Stimulated activated CD4-positive, alpha-beta T cell treated with anti-CD3 and anti-CD28 coated beads, Interleukin-2, amount 100 ng/mL, for 24 hours (primary cell): ENCODE data around the gene MME.
"Not testable (repeated sequence)": the region's sequence is repeated elsewhere in the genome, so short reads cannot be mapped to it uniquely, and the experiment has no call there.

Source experiments
- DNase-seq, 2 donors: peaks; one replicate each; pipeline ENCODE4 v3.0.0-alpha.2; 2020

MME gene

DNA sequence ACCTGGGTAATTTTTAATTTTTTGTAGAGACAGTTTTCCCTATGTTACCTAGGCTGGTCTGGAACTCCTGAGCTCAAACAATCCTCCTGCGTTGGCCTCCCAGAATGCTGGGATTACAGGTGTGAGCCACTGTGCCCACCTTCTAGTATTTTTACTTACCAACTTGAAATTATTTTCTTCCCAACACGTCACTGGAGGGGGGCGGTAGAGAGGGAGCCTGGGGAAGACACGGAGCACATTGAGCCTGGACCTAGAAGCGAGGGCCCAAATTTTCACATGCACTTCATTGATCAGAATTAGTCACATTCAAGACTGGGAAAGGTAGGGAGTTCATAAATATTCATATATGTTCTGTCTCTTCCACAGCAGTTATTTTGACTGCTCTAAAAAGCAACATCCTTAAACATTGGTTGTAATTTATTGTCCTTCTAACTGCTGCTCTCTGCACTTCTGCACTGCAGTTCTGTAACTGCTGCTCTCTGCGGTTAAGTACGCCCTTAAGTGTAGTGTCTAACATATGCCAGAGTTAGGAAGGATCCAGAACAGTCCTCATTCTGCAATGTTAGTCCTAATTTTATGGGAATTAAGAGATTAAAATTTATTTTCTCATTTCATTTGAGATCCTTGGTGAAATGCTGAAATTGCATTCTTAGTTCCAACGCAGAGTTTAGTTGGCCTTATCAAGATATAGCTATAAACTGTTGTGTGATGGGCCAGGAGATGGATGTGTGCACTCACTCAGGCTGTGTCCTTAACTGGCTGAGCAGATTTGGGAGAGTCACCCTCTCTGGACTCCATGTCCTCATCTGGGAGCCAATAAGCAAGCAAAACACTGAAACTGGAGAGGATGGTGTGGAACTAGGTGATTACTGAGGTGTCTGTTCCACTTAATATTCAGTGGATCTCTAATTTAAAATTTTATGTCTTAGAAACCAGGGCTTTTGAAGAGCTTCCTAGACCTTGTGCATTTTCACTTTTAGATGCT is 115.1 kb downstream of the MME start:
- no peak for DNase-seq

DNA sequence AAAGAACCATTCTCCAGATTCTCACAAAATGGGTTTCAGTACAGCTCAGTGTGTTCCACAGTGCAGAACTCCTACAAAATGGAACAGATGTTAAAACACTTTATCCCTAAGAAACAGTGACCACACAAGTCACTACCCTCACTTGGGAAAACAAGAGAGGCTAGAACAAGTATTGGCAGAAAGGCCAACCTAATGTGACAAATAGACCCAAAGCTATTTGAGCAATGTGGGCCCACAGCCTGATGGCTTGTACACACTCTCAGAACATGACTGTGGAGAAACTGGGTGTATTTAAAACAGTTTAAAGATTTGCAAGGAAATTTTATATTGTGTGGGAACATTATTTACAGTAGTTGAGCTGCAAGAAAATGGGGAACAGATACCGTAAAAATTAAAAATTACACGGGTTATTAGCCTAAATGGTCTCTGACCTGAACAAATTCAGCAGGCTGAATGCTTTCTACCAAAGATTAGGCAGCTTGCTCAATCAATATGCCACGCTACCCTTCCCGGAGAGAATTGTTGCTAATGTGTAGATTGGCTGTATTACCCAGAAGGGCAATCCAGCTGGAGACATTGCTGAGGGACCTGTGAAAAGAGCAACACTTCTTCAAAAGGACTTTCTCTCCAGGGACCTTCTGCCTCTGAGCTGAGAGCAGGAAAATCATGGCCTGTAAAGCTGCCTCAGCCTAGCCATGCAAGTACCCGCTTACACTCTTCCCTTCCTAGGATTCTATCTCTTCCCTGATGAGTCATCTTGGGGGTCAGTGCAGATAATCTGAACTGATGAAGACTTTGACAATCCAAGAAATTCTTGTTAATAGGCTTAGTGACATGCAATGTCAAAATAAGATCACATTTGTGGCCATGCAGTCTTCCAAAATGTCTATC is 116.3 kb downstream of the MME start:
- DNase-seq = no peak

DNA sequence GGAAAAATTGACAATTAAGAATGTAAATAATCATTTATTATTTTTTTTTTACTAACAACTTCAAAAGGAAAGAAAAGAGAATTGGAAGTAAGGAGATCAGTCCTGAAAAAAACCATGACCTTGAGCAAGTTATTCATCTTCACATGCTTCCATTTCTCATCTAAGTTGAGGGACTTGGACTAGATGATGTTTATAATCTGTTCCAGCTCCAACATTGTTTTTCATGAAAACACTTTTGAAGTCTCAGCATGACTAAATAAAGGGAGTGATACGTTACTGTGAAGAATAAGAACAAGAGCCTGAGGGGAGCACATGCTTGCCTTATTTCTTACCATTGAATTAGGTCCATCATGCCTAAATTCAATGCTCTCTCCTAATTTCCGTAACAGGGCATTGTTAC is 117.7 kb downstream of the MME start:
- no peak for DNase-seq

DNA sequence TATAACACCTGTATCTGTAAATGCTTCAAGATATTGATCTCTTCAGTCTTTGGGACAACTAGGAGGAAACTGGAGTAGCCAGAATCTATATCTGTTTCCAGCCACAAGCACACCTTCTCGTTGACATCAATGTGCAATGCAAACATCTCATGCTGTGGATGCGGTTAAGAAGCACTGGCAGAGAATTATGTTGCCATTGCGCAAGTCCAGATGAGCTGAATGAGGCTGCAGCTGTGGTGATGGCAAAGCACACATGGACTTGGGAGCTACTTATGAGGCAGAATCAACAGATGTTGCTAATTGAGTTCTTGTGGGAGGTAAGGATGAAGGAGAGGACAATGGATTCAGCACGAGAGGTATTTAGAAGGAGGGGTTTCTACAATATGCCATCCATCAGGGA is 122.5 kb downstream of the MME start:
- DNase-seq = no peak

DNA sequence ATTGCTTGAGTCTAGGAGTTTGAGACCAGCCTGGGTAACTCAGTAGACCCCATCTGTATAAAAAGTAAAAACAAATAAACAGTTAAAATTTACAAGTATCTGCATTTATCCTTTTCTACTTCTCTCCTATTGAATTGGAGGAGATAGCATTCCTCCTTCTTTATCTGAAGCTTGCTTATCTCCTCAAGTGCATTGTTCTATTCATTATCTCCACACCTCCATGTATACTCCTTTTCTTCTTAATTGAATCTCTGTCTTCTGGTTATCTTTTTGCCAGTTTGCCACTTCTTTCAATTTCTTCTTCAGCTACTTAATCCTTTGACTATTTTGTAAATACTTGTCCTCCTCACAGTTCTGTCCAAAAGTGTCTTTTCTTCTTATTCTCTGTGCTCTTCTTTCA is 124.7 kb downstream of the MME start:
- DNase-seq = no peak

DNA sequence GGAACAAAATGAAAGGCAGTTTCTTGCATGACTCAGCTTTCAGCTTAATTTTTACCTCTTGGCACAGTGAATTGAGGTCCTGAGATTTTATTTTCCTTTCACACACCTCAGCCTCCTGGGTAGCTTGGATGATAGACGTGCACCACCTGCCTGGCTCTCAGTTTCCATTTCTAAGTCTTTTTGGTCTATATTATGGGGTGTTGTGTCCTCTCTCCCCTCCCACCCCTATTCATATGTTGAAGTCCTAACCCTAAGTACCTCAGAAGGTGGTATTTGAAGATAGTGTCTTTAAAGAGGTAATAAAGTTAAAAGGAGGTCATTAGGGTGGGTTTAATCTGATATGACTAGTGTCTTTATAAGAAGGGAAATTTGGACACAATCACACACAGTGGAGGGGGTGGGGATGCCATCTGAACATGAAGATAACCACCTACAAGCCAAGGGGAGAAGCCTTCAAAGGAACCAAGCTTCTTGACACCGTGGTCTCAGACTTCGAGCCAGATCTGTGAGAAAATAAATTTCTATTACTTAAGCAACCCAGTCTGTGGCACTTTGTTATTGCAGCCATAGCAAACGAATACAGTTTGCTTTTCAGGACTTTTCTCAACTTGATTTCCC is 128.2 kb downstream of the MME start:
- no peak for DNase-seq

DNA sequence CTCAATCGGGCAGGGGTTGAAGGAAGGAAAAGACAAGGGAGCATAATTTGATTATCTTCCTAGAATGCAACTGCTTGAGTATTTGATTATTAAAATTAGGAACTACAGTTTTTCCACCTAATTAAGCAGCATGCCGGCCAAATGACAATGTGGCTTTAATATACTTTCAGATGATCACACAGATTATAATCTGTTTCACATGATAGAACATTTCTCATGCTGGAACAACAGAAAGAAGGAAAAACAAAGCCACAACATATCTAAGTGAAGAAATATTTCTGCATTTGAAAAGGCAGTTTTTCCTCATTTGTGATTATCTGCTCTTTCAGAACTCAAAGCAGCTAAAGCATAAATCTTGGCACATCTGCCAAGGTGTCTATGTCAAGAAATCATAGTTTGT is 130.6 kb downstream of the MME start:
- DNase-seq = no peak

DNA sequence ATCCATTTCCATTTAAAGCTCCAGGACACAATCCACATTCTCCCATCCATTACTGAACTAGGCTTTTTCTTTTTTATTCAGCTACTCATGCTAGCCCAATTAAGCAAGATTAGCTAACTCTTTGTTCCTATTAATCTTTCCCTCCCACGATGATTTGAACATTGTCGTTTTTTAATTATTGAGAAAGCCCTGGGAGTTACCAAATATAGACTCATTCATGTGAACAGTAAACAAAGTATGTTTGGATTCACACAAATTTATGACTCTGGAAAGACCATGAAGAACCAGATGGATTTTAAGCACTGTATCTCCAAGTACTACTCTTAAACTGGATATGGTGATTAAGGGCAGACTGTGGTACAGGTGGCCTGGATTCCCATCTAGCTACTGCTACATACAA is 131.1 kb downstream of the MME start:
- no peak for DNase-seq

DNA sequence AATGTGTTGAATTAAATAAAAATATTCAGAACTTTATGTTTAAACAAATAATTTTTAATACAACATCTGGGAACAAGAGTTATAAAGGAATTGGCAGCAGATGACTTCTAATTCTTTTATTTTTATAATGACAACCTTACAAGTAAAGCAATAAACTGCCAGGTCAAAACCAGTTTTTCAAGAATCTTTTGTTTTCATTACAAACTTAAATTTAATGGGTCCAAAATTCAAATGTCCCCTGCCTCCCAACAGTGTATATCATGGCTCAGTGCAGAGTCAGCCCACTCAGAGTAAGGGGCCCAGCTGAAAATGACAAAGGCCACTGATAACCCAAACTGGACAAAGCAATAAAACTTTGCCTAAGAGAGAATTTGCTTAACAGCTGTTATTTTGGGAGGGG is 131.8 kb downstream of the MME start:
- DNase-seq = no peak

DNA sequence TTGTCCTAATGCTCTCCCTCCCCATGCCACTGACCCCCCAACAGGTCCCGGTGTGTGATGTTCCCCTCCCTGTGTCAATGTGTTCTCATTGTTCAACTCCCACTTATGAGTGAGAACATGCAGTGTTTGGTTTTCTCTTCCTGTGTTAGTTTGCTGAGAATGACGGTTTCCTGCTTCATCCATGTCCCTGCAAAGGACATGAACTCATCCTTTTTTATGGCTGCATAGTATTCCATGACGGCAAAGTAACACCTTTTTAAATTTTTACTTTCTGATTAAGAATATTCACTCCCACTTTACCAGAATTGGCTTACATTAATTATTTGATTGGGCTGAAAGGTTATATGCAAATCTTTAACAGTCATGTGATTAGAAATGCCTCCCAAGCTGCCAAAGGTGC is 135.9 kb downstream of the MME start:
- DNase-seq = not testable (repeated sequence)

DNA sequence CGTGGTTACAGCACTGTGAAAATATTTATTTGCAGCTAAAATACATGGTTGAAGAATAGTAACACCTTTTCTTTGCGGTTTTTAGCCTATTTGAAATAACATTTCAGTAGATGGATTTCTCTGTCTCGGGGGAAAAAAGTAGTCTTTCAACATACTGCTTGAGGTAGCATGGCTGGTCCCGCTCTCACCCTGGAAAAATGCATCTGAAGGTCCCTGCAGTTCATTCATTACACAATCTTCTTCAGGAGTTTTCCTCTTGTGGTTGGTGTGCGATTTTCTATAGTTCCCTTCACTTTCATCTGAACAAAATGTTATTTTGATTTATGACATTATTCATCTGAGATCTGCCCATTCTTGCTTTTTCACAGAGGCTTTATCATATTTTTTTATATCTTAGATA is 137.5 kb downstream of the MME start:
- DNase-seq = no peak

DNA sequence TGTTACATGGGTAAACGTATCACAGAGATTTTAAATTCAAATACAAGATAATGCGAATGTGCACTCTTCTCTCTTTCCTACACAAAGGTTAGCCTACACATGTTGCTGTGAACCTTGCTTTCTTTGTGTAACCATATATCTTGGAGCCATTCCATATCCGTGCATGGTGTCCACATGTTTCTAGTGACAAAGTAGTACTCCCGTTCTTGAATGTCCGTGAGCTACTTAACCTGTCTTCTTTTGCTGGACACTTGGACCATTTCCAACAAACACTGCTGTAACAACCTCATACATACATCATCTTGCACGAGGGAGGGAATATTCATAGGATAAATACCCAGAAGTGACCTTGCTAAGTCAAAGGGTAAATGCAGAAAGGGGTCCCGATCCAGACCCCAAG is 138.3 kb downstream of the MME start:
- DNase-seq = no peak

DNA sequence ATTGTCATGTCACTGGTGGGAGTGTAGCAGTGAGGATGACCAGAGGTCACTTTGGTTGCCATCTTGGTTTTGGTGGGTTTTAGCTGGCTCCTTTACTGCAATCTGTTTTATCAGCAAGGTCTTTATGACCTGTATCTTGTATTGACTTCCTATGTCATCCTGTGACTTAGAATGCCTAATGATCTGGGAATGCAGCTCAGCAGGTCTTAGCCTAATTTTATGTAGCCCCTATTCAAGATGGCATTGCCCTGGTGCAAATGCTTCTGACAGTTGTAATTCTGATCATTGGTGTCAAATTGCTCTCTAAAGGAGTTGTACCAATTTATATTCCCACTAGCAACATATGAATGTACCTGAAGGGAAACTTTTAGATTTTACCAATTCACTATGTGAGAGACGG is 139.0 kb downstream of the MME start:
- DNase-seq = no peak

DNA sequence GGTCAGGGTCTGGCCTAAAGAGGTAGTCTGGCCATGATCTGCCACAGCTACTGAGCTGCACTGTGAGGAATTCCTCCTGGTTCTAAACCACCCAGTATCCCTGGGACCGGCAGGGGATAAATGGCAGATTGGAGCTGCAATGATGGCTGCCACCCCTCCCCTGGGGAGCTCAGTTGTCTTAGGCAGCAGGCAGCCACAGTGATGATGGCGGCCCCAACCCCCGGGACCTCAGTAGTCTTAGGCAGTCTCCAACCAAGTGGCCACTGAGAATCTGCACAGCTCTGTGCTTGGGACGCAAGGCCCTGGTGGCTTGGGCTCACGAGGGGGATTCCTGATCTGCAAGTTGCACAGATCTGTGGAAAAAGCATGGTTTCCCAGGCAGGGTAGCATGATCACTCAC is 145.3 kb downstream of the MME start:
- DNase-seq = no peak

DNA sequence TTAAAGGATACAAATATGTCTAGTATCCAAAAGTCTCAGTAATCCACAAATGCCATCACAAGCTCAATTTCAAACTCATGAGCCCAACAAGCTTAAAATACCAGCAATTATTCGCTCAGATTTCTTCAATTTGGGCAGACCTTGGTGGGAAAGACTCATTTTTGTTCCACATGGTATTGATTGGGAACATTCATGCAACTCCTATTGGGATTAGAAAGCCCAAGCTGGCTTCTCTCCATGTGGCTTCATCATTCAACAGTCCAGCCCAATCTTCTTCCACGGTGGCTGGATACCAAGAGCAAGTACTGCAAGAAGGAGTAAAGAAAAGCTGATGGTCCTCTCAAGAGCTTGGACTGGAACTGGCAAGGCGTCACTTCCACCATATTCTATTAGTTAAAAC is 147.0 kb downstream of the MME start:
- no peak for DNase-seq

DNA sequence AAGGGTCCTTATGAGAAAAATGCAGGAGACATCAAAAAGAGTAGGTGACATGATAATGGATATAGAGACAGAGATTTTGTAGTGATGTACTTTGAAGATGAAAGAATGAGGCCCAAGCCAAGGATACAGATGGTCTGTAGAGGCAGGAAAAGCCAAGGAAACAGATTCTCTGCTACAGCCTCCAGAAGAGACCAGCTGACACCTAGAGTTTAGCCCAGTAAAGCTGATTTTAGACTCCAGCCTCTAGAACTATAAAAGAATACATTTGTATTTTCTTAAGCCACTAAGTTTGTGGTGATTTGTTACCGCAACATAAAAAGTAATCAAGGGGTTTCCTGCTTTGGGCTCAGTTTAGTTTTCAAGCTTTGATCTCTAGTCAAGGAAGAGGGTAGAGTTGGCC is 148.6 kb downstream of the MME start:
- no peak for DNase-seq

DNA sequence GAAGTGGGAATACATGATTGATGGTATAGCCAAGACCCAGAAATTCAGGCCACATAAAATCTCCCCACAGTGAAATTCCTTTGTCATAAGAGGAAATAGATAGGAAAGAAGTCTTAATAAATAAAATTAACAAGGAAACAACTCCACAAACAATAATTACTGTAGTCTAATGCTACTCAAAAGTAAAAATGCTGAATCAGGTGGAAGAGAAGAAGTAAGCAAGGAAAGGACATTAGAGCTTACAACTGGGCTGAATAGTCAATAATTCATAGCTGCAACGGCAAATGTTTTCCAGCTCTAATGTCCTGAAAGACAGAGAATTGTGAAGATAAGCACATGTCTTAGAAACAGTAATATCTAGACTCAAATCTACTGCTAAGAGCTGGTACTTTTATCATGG is 149.0 kb downstream of the MME start:
- no peak for DNase-seq

DNA sequence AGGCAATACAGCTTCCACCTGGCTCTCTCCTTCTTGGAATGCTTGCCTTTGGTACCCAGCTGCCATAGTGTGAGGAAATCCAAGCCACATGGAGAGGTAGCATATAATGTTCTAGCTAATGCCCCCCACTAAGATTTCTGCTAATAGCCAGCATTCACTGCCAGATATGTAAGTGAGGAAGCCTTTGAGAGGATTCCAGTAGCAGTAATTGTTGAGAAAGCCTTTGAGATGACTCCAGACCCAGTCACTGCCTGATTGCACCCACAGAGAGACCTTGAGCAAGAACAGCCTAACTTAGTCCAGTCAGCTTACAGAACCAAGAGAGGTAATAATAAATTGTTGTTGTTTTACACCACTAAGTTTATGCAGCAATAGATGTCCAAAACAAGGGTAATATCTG is 150.3 kb downstream of the MME start:
- DNase-seq = no peak

DNA sequence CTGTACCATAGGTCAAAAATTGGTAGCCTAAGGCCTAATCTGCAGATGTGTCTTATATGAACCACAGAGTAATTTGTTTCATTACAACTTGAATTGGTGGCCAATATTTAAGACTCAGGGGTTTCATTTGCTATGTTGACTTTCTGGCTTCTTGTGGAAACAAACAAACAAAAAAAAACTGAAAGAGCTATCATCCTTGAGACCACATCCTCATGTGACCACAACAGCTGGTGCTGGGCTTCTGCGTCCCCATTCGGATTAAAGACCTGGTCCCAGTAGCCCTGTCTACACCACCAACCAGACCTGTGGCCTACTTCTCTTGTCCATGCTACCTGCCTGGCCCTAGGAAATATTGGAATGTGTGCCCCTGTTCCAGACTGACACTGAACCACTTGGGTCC is 151.7 kb downstream of the MME start:
- DNase-seq = no peak

DNA sequence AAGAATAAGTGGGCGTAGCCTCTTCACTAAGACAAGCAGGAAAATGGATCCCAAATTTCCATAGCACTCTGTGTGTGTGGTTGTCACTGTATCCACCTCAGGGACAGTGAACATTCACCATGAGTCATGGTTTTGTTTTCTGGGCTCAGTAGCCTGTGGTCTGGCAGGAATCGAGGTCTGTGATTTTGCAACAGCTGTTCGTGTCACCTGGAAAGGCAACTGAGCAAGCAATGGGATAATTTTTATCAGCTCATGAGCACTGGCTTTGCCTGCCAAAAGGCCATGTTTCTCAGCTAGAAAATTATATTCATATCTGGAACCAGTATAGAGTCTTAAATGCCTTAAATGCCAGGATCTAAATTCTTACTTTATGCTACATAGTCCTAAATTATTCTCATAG is 152.5 kb downstream of the MME start:
- no peak for DNase-seq

DNA sequence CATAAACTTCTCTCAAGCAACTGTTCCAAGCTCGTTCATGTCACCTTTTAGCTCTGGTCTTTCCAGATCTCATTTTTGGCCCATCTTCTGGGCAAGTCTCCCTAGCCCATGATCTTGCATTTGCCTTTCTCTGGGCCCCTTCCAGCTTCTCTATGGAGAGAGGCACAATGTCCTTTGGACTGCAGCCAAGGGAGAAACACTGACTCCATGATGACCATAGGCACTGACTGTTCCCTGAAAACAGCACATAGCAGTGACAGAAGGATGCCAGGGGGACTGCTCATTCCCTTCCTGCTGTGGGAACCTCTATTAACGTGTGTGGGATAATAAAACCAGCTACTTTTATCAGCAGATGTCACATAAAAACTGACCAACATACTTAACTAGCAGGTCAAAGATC is 153.1 kb downstream of the MME start:
- no peak for DNase-seq
